Measurements from ENCODE around the gene DISC1. TPM values are rescaled to one million over a fixed set of nuclear protein-coding genes. Genes with fewer than 3 reads are reported as not detected.

The DISC1 gene
- total and polyA plus RNA-seq, 2 donors (not counting 3 experiments of a cell fraction or from before 2014, with no cell fraction given) = 3.3 to 14.7 TPM

GRCh38 chr1:231841616-231842344 is 215.2 kb downstream of the DISC1 start:
- H3K4me2 ChIP-seq (ENCODE audit: insufficient read depth, low read length) = no peak overlapping the region
- POLR2A ChIA-PET = no interaction called here
- no peaks in the 10 kb centered on the region for H3K36me3 ChIP-seq (ENCODE audit: control insufficient read depth in 2 of 2, extremely low read depth in 1 of 2, insufficient read depth in 2 of 2, low read length in 2 of 2)
- dilution Hi-C loops (cut with MboI; ENCODE audit: extremely low pct_ligation_motif_present, low sequenced_read_pairs) (no loop called here), intact Hi-C loops (cut with micrococcal nuclease) (no loop called here)
- FAIRE-seq (peak; percentile 31), DNase-seq (ENCODE audit: low read depth, low spot score) (no peak)
- no peak overlapping the region for H2AFZ ChIP-seq (ENCODE audit: low read depth, low read length)
- H3K9me1 ChIP-seq (replicated peaks; ENCODE audit: control insufficient read depth, extremely low read depth, insufficient read depth, low read length) = no peaks in the 10 kb centered on the region
- no peaks in the 10 kb centered on the region for H4K20me1 ChIP-seq (replicated peaks; ENCODE audit: control insufficient read depth, extremely low read depth, insufficient read depth, low read length)
- no peak overlapping the region for H3K27ac ChIP-seq (ENCODE audit: insufficient read depth, low read depth, low read length)
- BruUV-seq (replicated peaks) = no TSS peak
- H3K79me2 ChIP-seq (ENCODE audit: control insufficient read depth, insufficient read depth, low read length) = no peaks in the 10 kb centered on the region
- no peak overlapping the region for H3K4me3 ChIP-seq (replicated peaks in 1 of 3; ENCODE audit: insufficient read depth in 1 of 3, low read depth in 1 of 3, low read length in 3 of 3)
- H3K9me3 ChIP-seq (replicated peaks; ENCODE audit: control insufficient read depth, insufficient read depth, low read length) = no peaks in the 10 kb centered on the region
- TF ChIP-seq FOS (IDR thresholded peaks at IDR 0.05; ENCODE audit: borderline replicate concordance, insufficient read depth, low read length) (peak; percentile 70), JUN (IDR thresholded peaks at IDR 0.05; ENCODE audit: borderline replicate concordance, insufficient read depth, insufficient read length, low read depth) (no peak), GATA2 (IDR thresholded peaks at IDR 0.05; ENCODE audit: insufficient read depth, insufficient read length, low read depth, low read length) (peak; percentile 23), POLR2A (IDR thresholded peaks at IDR 0.05; ENCODE audit: low read depth, low read length) (no peak), POLR2AphosphoS5 (IDR thresholded peaks at IDR 0.05; ENCODE audit: insufficient read depth, low read depth, low read length) (no peak), MYC (IDR thresholded peaks at IDR 0.05; ENCODE audit: low read depth, low read length) (no peak)
- TF ChIP-seq, protein P1, sequence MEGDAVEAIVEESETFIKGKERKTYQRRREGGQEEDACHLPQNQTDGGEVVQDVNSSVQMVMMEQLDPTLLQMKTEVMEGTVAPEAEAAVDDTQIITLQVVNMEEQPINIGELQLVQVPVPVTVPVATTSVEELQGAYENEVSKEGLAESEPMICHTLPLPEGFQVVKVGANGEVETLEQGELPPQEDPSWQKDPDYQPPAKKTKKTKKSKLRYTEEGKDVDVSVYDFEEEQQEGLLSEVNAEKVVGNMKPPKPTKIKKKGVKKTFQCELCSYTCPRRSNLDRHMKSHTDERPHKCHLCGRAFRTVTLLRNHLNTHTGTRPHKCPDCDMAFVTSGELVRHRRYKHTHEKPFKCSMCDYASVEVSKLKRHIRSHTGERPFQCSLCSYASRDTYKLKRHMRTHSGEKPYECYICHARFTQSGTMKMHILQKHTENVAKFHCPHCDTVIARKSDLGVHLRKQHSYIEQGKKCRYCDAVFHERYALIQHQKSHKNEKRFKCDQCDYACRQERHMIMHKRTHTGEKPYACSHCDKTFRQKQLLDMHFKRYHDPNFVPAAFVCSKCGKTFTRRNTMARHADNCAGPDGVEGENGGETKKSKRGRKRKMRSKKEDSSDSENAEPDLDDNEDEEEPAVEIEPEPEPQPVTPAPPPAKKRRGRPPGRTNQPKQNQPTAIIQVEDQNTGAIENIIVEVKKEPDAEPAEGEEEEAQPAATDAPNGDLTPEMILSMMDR (IDR thresholded peaks at IDR 0.05; ENCODE audit: extremely low read depth in 1 of 2, insufficient read depth in 1 of 2, low read depth in 1 of 2, low read length in 2 of 2) = no peak
- TF ChIP-seq, protein P2, sequence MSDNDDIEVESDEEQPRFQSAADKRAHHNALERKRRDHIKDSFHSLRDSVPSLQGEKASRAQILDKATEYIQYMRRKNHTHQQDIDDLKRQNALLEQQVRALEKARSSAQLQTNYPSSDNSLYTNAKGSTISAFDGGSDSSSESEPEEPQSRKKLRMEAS (IDR thresholded peaks at IDR 0.05; ENCODE audit: insufficient read depth, insufficient read length) = no peak
- H3K9ac ChIP-seq (replicated peaks; ENCODE audit: extremely low read depth, insufficient read depth, low read length) = no peak overlapping the region
- peaks cover 9% of the 10 kb centered on the region for H3K4me1 ChIP-seq (ENCODE audit: control insufficient read depth, extremely low read depth, insufficient read depth, low read length)
- CTCF ChIA-PET = interaction anchor here (0.7 to 3.2 kb wide), 3 partner anchors 14 to 85 kb away, joined by 3 to 19 read pairs (median 8); no protein-coding TSS in a partner anchor
- no peaks in the 10 kb centered on the region for H3K27me3 ChIP-seq (ENCODE audit: control insufficient read depth in 2 of 2, insufficient read depth in 2 of 2, low read length in 2 of 2)
